GM18505 (cell line): ENCODE results near the gene ACACB.

ENCODE experiments used
- ATAC-seq: cut with Tn5 transposase; IDR thresholded peaks from one replicate; pipeline ENCODE4 v1.9.1; 2021; ENCODE audit not compliant: unreplicated experiment
- POLR2A ChIP-seq: IDR thresholded peaks from 4 replicates; pipeline ENCODE4 v1.6.1; 2011; ENCODE audit warnings: borderline replicate concordance; ENCODE audit not compliant: insufficient read depth, insufficient read length; ENCODE audit errors: extremely low read depth

Gene ACACB

DNA sequence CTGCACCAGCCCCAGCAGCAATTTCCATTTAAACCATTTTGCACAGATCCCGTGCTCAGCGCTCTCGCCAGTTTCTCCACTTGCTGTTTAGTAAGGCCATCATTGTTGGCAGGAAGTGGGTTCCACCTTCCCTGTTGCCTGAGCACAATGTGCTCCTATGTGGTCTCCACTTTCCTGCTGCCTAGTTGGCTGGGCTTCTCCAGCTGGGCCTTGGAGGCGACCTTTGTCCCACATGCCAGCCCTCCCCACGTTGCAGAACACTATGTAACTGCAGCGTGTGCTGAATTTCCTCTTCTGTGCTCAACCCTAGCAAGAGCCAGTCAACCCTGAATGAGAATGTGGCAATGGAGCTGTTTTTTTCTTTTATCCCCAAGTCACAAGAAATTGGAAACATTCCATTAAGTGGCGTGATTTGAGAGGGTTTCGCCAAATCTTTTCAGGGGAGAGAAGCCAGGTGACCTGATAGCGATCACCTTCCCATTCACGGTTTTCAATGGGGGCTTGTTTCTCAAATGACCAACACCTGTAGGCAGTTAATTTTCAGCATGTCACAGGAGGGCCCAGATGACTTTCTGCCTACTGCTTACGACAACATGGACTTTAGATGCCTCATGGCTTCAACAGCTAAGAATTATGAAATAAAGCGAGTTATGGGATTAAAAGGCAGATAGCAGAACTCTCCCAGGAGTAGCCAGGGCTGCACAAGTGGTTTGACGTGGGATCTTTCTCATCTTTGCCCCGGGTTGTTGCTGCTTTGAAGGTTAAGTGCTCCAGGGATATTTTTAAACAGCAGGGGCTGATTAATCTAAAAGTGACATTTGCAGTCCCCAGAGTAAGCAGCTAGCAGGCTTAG is at the start of gene ACACB:
Gene ACACB (plus strand): TSS at position 830 of the 853 bp plus-strand sequence. CDS start 22,819 bp downstream, outside the sequence.
- no peak for TF ChIP-seq POLR2A
- ATAC-seq = no peak

DNA sequence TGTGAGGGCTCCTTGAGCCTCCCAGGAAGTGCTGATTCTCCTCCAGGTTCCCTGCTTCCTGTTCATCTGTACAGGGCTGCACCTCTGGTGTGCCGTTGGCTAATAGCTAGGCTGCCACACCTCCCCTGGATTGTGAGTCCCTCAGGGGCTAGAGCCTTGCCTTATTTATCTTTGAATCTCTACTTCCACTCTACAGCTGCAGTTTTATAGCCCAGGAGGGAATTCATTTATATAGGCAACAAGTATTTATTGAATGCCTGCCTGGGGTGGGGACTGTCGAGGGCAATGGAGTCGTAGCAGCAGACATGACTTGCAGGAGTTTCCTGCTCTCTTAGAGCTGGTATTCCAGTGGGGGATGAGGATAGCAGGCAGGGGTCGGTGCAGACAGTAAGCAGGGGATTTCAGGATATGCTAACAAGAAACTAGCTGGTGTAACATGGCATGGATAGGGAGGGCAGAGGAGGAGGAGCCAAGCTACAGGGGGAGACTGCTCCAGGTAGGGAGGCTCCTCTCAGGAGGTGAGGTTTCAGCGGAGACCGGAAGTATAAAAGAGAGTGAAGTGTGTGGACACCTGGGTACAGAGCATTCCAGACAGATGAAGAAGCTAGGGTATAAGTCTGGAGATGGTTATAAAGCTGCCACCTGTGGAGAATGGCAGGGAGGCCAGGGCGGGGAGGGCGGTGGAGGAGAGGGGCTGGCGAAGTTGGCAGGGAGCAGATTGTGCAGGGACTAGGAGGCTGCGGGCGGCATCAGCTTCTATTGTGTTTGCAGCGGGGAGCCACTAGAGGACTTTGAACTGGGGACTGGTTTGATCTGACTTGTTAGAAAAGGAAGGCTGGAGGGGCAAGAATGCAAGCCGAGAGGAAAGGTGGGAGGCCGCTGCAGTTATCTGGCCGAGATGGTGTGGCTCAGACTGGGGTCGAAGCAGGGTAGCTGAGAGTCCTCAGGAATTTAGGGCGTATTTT is 46.8 kb upstream of the ACACB start:
- ATAC-seq = no peak
- no peak for TF ChIP-seq POLR2A

DNA sequence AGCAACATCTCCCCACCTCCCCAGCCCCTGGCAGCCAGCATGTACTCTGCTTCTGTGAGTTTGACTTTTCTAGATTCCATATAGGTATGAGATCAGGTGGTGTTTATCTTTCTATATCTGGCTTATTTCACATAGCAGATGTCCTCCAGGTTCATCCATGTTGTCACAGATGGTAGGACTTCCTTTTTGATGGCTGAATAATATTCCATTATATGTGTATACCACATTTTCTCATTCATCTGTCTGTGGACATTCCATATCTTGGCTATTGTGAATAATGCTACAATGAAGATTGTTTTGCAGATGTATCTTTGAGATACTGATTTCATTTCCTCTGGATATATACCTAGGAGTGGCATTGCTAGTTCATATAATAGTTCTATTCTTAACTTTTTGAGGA is 41.5 kb upstream of the ACACB start:
- no peak for TF ChIP-seq POLR2A
- ATAC-seq = no peak

DNA sequence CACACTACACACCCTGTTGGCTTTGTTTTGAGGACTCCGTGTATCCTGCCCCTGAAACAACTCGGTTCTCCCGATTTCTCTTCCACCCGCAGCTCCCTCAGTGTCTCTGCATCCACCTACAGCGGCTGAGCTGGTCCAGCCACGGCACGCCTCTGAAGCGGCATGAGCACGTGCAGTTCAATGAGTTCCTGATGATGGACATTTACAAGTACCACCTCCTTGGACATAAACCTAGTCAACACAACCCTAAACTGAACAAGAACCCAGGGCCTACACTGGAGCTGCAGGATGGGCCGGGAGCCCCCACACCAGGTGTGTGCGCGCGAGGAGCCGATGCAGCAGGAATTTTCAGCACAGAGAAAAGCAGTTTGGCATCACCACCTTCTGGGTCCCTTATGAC is 33.6 kb upstream of the ACACB start:
- ATAC-seq = no peak
- TF ChIP-seq POLR2A = no peak

DNA sequence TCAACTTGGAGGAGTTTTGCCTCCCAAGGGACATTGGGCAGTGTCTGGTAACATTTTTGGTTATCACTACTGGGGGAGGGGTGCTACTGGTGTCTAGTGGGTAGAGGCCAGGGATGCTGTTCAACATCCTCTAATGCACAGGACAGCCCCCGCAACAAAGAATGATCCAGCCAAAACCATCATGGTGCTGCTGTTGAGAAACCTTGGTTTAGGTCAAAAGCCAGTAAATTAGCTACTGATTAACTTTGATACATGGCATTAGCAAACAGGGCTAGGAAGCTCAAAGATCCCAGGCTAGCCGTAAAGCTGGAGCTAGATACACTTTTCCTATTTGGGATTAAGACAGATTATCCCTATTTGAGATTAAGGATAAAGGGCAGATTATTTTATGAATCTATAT is 32.0 kb upstream of the ACACB start:
- ATAC-seq = no peak
- TF ChIP-seq POLR2A = no peak

DNA sequence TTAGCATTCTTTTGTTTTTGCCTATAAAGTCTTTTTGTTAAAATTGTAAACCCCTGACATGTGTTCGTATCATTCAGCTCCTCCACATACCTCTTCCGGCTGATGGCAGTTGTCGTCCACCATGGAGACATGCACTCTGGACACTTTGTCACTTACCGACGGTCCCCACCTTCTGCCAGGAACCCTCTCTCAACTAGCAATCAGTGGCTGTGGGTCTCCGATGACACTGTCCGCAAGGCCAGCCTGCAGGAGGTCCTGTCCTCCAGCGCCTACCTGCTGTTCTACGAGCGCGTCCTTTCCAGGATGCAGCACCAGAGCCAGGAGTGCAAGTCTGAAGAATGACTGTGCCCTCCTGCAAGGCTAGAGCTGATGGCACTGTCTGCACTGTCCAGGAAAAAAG is 30.8 kb upstream of the ACACB start:
- no peak for ATAC-seq
- TF ChIP-seq POLR2A = no peak

DNA sequence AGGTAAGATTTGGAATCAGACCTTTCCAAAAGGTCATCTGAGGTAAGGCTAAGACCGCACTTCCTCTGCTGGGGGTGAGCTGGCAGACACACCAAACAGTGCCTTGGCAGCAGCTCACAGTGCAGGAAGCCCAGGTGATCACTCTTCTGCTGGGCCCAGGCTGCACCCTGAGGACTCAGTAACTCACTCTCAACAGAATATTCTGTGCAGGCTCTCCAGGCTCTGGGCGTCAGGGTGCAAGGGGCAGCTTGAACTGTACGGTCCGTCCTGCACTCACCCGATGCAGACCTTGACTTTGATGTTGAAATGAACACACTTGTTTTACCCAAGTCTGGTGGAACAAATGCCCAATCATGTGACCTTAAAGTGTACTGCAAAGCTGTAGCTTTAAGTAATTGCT is 29.1 kb upstream of the ACACB start:
- TF ChIP-seq POLR2A = no peak
- no peak for ATAC-seq

DNA sequence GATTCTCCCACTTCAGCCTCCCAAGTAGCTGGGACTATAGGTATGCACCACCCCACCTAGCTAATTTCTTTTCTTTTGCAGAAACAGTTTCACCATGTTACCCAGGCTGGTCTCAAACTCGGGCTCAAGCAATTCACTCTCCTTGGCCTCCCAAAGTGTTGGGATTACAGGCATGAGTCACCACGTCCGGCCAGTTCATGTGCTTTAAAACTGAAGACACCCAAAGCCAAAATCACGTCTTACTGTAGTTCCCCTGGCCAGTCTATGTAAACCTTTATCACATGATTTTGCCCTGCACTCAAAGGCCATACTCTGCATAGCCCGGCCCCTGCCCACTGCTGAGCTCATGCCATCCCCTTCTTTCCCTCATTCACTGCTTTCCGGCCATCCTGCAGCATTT is 27.6 kb upstream of the ACACB start:
- no peak for ATAC-seq

DNA sequence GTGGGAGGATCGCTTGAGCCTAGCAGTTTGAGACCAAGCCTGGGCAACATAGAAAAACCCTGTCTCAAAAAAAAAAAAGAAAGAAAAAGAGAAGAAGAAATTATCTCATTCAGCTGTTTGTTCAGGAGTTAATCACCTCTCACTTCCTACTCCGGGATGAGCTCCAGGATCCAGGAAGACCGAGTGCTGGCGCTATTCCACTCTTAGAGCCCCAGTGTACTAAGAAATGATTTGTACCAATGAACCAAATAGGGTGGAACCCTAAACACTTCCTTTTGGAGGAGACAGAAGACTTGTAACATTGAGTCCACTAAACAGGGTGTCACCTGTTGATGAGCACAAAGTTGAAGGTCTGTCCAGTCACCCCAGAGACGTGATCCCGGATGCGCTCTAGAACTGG is 26.7 kb upstream of the ACACB start:
- ATAC-seq = no peak
- no peak for TF ChIP-seq POLR2A

More for the DNA sequence above, 27.6 kb upstream of the ACACB start:
- no peak for TF ChIP-seq POLR2A

DNA sequence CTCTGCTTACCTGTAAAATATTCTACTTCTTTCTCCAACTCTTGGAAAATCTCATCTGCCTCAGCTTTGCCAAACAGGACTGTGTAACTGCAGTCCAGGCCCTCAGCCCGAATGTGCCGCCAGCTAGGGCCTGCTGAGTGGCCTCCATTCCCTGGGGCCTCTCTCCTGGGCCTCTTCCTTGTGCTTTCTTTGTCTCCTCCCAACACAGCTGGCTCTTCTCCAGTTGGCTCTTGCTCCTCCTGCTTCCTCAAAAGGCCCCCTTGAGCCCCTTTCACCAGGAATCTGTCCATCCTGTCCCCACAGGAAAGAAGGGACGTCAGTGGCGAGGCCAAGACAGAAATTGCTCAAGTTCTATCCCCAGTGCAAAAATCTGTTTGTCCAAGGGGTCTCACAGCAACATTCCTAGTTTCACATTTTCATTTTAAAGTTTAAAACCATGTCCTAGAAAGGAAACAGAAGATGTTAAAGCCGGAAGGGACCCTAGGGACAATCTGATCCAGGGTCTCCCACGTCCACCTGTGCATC is 23.8 kb upstream of the ACACB start:
- no peak for TF ChIP-seq POLR2A

DNA sequence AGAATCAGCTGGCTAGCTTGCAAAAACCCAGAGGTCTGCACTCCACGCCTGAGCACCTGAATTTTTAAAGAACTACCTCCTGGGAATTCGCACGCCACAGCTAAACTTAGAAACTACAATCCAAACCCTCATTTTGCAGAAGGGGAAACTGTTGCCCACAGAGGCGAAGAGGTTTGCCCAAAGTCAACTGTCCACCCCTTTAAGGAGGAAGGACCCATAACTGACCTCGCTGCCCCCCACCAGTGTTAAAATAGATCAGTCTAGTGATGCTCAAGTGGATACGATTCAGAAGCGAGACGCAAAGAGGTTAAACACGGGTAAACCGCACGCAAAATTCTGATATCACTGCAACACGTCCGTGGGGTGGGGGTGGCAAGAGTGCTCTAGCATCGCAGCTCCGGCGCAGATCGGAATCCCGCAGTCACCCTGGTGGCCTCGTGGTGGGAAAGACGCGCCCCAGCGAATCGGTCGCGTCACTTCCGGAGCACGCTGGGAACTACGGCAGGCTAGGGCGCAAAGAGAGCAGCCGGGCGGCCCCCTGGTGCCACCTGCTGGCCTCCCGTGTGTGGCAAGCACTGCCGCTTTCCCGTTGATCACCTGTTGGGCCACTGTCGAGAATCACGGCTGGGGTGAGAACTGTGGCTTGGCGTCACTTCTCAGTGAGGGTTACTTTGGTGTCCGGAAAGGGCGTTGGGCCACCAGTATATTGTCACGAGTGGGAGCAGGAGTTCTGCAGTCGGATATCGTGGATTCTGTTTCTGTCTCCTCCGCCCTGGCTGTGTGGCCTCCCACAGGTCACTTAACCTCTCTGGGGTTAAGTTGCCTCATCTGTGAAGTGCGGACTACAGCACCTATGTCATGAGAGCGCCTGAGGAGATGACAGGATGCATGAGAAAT is 23.1 kb upstream of the ACACB start, which contains the start of gene ALKBH2:
Gene ALKBH2 (minus strand): TSS at position 451 of the 897 bp plus-strand sequence. CDS start 686 bp downstream, outside the sequence.
- TF ChIP-seq POLR2A = peak; percentile 91
- peak; percentile 62 for ATAC-seq

More for the DNA sequence above, 23.8 kb upstream of the ACACB start:
- ATAC-seq = no peak

DNA sequence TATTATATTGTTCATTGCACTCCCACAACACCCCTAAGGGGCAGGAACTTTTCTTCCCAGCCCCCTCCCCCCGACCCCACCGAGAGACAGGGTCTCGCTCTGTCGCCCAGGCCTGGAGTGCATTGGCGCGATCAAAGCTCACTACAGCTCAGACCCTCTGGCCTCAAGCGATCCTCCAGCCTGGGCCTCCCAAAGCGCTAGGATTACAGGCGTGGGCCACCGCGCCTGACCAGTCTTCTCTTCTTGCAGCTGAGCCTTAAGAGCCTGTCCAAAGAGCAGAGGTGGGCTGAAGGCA is 19.3 kb upstream of the ACACB start:
- ATAC-seq = no peak
- no peak for TF ChIP-seq POLR2A
